ENCODE data around the gene COPZ2. TPM values are rescaled to one million over a fixed set of nuclear protein-coding genes. Genes with fewer than 3 reads are reported as not detected.

The COPZ2 gene
- total RNA-seq, 1 donor from 2014 or later: 39.7 TPM

GRCh38 chr17:48058393-48059124, 21.0 kb upstream of the COPZ2 start:
- Histone ChIP-seq H3K9me3 (ENCODE audit: control insufficient read depth in 3 of 3, low read length in 3 of 3) (no peaks in the 10 kb centered on the region), H3K4me3 (ENCODE audit: low read length in 3 of 3) (peak overlapping the region in 1 of 3 donors; percentile 13), H3K27me3 (ENCODE audit: control insufficient read depth in 3 of 3, insufficient read depth in 3 of 3, low read length in 3 of 3) (no peaks in the 10 kb centered on the region), H3K9ac (ENCODE audit: low read depth in 1 of 3, low read length in 3 of 3) (peak overlapping the region in 1 of 3 donors; percentile 17), H3K4me1 (ENCODE audit: control insufficient read depth in 3 of 3, insufficient read depth in 3 of 3, low read length in 3 of 3) (peaks cover 60 to 88% (median 79%) of the 10 kb centered on the region in 3 donors), H3K27ac (ENCODE audit: low read depth, low read length) (peak overlapping the region; percentile 65), H3K36me3 (ENCODE audit: control insufficient read depth in 3 of 3, insufficient read depth in 3 of 3, low read length in 3 of 3) (peaks cover 64 to 82% (median 76%) of the 10 kb centered on the region in 3 donors)

GRCh38 chr17:48057626-48058025, 20.0 kb upstream of the COPZ2 start:
- peak overlapping the region in 2 of 3 donors; percentile 15 to 82 for H3K9ac ChIP-seq (ENCODE audit: low read depth in 1 of 3, low read length in 3 of 3)
- no peaks in the 10 kb centered on the region for H3K9me3 ChIP-seq (ENCODE audit: control insufficient read depth in 3 of 3, low read length in 3 of 3)
- no peak overlapping the region for H3K27ac ChIP-seq (ENCODE audit: low read depth, low read length)
- H3K27me3 ChIP-seq (ENCODE audit: control insufficient read depth in 3 of 3, insufficient read depth in 3 of 3, low read length in 3 of 3): no peaks in the 10 kb centered on the region
- peaks cover 70 to 93% (median 85%) of the 10 kb centered on the region in 3 donors for H3K4me1 ChIP-seq (ENCODE audit: control insufficient read depth in 3 of 3, insufficient read depth in 3 of 3, low read length in 3 of 3)
- no peak overlapping the region for H3K4me3 ChIP-seq (ENCODE audit: low read length in 3 of 3)
- H3K36me3 ChIP-seq (ENCODE audit: control insufficient read depth in 3 of 3, insufficient read depth in 3 of 3, low read length in 3 of 3): peaks cover 60 to 76% (median 76%) of the 10 kb centered on the region in 3 donors

DNA sequence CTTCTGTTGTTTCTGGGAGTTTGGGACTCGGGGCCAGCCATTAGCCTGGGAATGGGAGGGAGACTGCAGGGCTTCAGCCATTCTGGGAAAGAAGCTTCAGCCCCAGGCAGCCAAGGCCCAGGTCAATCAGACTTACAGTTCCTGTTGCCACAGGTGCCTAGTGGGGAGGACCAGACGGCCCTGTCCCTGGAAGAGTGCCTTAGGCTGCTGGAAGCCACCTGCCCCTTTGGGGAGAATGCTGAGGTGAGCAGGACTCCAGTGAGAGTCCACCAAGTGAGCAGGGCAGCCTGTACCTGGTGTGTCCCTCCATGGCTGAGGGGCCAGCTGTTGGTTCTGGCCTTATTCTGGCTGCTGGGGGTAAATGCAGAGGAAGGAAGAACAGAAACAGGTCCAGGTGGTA, 19.3 kb upstream of the COPZ2 start:
- Histone ChIP-seq H3K27ac (ENCODE audit: low read depth, low read length) (peak overlapping the region; percentile 76), H3K9ac (ENCODE audit: low read depth in 1 of 3, low read length in 3 of 3) (peak overlapping the region in 2 of 3 donors; percentile 34 to 82), H3K36me3 (ENCODE audit: control insufficient read depth in 3 of 3, insufficient read depth in 3 of 3, low read length in 3 of 3) (peaks cover 54 to 75% (median 74%) of the 10 kb centered on the region in 3 donors), H3K9me3 (ENCODE audit: control insufficient read depth in 3 of 3, low read length in 3 of 3) (no peaks in the 10 kb centered on the region), H3K27me3 (ENCODE audit: control insufficient read depth in 3 of 3, insufficient read depth in 3 of 3, low read length in 3 of 3) (no peaks in the 10 kb centered on the region), H3K4me3 (ENCODE audit: low read length in 3 of 3) (peak overlapping the region in 2 of 3 donors; percentile 6 to 27), H3K4me1 (ENCODE audit: control insufficient read depth in 3 of 3, insufficient read depth in 3 of 3, low read length in 3 of 3) (peaks cover 77 to 96% (median 89%) of the 10 kb centered on the region in 3 donors)

DNA sequence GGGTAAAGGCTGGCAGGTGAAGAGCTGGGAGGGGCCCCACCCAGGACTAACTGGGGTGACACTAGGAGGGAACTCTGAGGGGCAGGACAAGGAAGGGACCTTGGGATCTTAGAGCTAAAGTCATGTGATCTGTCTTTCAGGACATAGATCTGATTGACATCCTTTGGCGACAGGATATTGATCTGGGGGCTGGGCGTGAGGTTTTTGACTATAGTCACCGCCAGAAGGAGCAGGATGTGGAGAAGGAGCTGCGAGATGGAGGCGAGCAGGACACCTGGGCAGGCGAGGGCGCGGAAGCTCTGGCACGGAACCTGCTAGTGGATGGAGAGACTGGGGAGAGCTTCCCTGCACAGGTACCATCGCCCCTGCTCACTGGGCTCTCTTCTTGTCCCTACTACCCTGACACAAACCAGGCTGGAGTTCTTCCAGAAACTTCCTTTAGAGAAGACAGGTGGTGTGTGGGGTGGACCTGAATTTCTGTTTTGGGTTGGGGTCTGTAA, 18.7 kb upstream of the COPZ2 start:
- H3K9me3 ChIP-seq (ENCODE audit: control insufficient read depth in 3 of 3, low read length in 3 of 3): no peaks in the 10 kb centered on the region
- no peaks in the 10 kb centered on the region for H3K27me3 ChIP-seq (ENCODE audit: control insufficient read depth in 3 of 3, insufficient read depth in 3 of 3, low read length in 3 of 3)
- H3K9ac ChIP-seq (ENCODE audit: low read depth in 1 of 3, low read length in 3 of 3): peak overlapping the region in 2 of 3 donors; percentile 8 to 82
- H3K27ac ChIP-seq (ENCODE audit: low read depth, low read length): peak overlapping the region; percentile 76
- peaks cover 53 to 73% (median 72%) of the 10 kb centered on the region in 3 donors for H3K36me3 ChIP-seq (ENCODE audit: control insufficient read depth in 3 of 3, insufficient read depth in 3 of 3, low read length in 3 of 3)
- peaks cover 83 to 96% (median 89%) of the 10 kb centered on the region in 3 donors for H3K4me1 ChIP-seq (ENCODE audit: control insufficient read depth in 3 of 3, insufficient read depth in 3 of 3, low read length in 3 of 3)
- peak overlapping the region in 1 of 3 donors; percentile 27 for H3K4me3 ChIP-seq (ENCODE audit: low read length in 3 of 3)

GRCh38 chr17:48055531-48056245, 18.1 kb upstream of the COPZ2 start:
- Histone ChIP-seq H3K4me1 (ENCODE audit: control insufficient read depth in 3 of 3, insufficient read depth in 3 of 3, low read length in 3 of 3) (peaks cover 87 to 98% (median 93%) of the 10 kb centered on the region in 3 donors), H3K9ac (ENCODE audit: low read depth in 1 of 3, low read length in 3 of 3) (peak overlapping the region; percentile 43 to 82 (median 73)), H3K27me3 (ENCODE audit: control insufficient read depth in 3 of 3, insufficient read depth in 3 of 3, low read length in 3 of 3) (no peaks in the 10 kb centered on the region), H3K27ac (ENCODE audit: low read depth, low read length) (peak overlapping the region; percentile 76), H3K4me3 (ENCODE audit: low read length in 3 of 3) (peak overlapping the region; percentile 41 to 99 (median 68)), H3K36me3 (ENCODE audit: control insufficient read depth in 3 of 3, insufficient read depth in 3 of 3, low read length in 3 of 3) (peaks cover 56 to 76% (median 74%) of the 10 kb centered on the region in 3 donors), H3K9me3 (ENCODE audit: control insufficient read depth in 3 of 3, low read length in 3 of 3) (no peaks in the 10 kb centered on the region)

DNA sequence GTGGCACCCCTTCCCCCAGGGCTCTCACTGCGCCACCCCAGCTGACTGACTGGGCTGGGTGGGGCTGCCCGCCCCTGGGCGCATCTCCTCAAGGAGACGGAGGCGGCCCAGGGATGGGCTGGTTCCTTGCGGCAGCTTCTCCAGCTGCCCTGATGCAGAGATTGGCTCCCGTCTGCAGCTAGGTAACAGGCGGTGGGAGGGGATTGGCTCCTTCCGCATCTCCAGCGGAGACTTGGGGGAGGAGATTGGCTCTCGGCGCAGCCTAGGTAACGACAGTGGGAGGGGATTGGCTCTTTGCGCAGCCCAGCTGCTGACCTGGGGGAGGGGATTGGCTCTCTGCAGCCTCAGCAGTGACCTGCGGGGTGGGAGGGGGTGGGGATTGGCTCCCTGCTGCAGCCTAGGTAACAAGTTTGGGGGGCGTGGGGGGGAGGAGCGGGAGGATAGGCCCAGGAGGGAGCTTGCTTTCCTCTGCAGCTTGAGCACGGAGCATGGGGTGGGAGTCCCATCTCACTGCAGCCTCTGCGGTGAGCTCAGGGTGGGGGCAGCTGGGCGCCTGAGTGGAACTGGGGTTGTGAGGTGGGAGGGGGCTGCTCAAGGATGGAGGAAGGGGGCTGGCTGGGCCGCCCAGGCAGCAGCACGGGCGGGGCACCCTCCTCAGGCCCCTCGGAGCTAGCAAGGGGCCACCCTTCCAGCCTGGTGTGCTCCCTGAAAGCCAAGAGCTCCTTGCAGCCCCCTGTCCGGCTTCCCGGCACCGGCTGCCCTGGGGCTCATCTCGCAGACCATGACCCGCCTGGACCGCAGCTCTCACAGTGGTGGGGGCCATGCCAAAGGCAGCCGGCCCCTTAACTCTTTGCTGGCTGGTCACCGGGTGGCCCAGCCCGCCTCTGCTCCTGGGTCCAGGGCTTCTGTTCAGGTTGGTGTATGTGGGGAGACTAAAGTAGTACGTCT, 16.9 kb upstream of the COPZ2 start:
- Histone ChIP-seq H3K4me1 (ENCODE audit: control insufficient read depth in 3 of 3, insufficient read depth in 3 of 3, low read length in 3 of 3) (peaks cover 86 to 92% (median 88%) of the 10 kb centered on the region in 3 donors), H3K4me3 (ENCODE audit: low read length in 3 of 3) (peak overlapping the region; percentile 94 to 99 (median 99)), H3K9me3 (ENCODE audit: control insufficient read depth in 3 of 3, low read length in 3 of 3) (no peaks in the 10 kb centered on the region), H3K36me3 (ENCODE audit: control insufficient read depth in 3 of 3, insufficient read depth in 3 of 3, low read length in 3 of 3) (peaks cover 47 to 67% (median 64%) of the 10 kb centered on the region in 3 donors), H3K9ac (ENCODE audit: low read depth in 1 of 3, low read length in 3 of 3) (peak overlapping the region; percentile 85 to 100 (median 95)), H3K27me3 (ENCODE audit: control insufficient read depth in 3 of 3, insufficient read depth in 3 of 3, low read length in 3 of 3) (no peaks in the 10 kb centered on the region), H3K27ac (ENCODE audit: low read depth, low read length) (peak overlapping the region; percentile 99)

- peak overlapping the region; percentile 94 to 99 (median 99) for H3K4me3 ChIP-seq (ENCODE audit: low read length in 3 of 3)
- H3K4me1 ChIP-seq (ENCODE audit: control insufficient read depth in 3 of 3, insufficient read depth in 3 of 3, low read length in 3 of 3): peaks cover 81 to 85% (median 83%) of the 10 kb centered on the region in 3 donors
- no peaks in the 10 kb centered on the region for H3K9me3 ChIP-seq (ENCODE audit: control insufficient read depth in 3 of 3, low read length in 3 of 3)
- H3K27me3 ChIP-seq (ENCODE audit: control insufficient read depth in 3 of 3, insufficient read depth in 3 of 3, low read length in 3 of 3): no peaks in the 10 kb centered on the region
- peak overlapping the region; percentile 85 to 100 (median 95) for H3K9ac ChIP-seq (ENCODE audit: low read depth in 1 of 3, low read length in 3 of 3)
- H3K36me3 ChIP-seq (ENCODE audit: control insufficient read depth in 3 of 3, insufficient read depth in 3 of 3, low read length in 3 of 3): peaks cover 40 to 62% (median 57%) of the 10 kb centered on the region in 3 donors
- H3K27ac ChIP-seq (ENCODE audit: low read depth, low read length): peak overlapping the region; percentile 99
Measured at GRCh38 chr17:48053758-48054237, 16.2 kb upstream of the COPZ2 start.

DNA sequence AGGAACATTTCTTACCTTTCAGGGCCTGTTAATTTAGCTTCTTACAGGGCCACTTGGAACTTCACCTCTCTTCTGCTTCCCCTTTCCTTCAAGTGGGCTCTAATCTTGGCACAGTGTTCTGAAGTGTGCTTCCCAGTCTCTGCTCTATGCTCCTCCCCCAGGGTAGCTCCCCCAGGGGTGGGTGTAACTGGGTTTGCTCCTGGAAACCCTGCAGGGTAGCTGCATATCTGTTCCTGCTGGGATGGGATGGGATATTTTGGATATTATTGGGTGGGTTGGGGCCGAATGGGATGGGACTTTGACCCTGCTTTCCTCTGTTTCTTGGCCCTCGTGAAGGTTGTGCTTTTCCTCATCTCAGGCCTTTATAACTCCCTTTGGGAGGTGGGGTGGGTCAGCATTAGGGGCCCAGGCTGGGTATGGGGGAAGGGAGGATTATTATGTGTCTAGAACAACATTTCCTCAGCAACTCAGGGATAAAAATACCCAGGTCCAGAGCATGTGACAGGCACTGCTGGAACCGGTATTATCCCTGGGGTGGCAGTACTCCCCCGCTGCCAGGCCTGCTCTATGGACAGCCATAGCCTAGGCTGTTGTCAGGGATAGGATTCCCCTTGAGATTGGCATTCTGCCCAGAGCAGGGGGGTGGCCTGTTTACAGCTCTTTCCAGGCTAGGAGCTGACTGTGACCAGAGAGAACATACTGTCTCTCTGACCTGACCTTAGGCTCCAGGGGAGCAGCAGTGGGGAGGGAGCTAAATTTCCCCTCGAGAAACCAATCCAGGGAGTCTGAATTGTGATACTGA, 15.6 kb upstream of the COPZ2 start:
- peak overlapping the region; percentile 85 to 100 (median 95) for H3K9ac ChIP-seq (ENCODE audit: low read depth in 1 of 3, low read length in 3 of 3)
- H3K4me1 ChIP-seq (ENCODE audit: control insufficient read depth in 3 of 3, insufficient read depth in 3 of 3, low read length in 3 of 3): peaks cover 76 to 79% (median 79%) of the 10 kb centered on the region in 3 donors
- H3K4me3 ChIP-seq (ENCODE audit: low read length in 3 of 3): peak overlapping the region; percentile 94 to 99 (median 99)
- H3K9me3 ChIP-seq (ENCODE audit: control insufficient read depth in 3 of 3, low read length in 3 of 3): no peaks in the 10 kb centered on the region
- H3K27ac ChIP-seq (ENCODE audit: low read depth, low read length): peak overlapping the region; percentile 99
- H3K27me3 ChIP-seq (ENCODE audit: control insufficient read depth in 3 of 3, insufficient read depth in 3 of 3, low read length in 3 of 3): no peaks in the 10 kb centered on the region
- peaks cover 34 to 56% (median 51%) of the 10 kb centered on the region in 3 donors for H3K36me3 ChIP-seq (ENCODE audit: control insufficient read depth in 3 of 3, insufficient read depth in 3 of 3, low read length in 3 of 3)
